GM12872 (cell line): Measurements from ENCODE around the gene C11orf68.

Experiments used
- TF ChIP-seq, protein P1 (sequence below): IDR thresholded peaks from 3 replicates; pipeline ENCODE4 v1.5.1; 2011; ENCODE audit warnings: low read depth, mild to moderate bottlenecking, low read length, moderate library complexity; ENCODE audit not compliant: insufficient read depth

Gene C11orf68

DNA sequence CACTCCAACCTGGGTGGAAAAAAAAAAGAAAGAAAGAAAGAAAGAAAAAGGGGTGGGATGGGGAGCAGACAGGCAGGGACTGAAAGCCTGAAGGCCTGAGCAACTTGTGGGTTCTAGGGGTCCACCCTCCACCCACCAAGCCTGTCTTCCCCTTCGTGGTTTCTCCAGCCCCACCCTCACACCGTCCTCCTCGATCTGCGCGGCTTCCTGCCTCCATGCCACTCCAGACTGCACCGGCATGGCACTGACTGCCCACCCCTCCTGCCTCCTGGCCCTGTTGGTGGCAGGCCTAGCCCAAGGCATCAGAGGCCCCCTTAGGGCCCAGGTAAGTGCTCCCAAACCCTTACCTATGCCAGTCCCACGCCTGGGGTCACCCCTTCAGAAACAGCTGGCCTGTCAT lies 39.2 kb downstream of the C11orf68 start, which contains the start of gene CTSW:
Gene CTSW (plus strand): TSS at position 221 of the 400 bp plus-strand sequence. CDS start 18 bp downstream, at position 239.
- TF ChIP-seq, protein P1, sequence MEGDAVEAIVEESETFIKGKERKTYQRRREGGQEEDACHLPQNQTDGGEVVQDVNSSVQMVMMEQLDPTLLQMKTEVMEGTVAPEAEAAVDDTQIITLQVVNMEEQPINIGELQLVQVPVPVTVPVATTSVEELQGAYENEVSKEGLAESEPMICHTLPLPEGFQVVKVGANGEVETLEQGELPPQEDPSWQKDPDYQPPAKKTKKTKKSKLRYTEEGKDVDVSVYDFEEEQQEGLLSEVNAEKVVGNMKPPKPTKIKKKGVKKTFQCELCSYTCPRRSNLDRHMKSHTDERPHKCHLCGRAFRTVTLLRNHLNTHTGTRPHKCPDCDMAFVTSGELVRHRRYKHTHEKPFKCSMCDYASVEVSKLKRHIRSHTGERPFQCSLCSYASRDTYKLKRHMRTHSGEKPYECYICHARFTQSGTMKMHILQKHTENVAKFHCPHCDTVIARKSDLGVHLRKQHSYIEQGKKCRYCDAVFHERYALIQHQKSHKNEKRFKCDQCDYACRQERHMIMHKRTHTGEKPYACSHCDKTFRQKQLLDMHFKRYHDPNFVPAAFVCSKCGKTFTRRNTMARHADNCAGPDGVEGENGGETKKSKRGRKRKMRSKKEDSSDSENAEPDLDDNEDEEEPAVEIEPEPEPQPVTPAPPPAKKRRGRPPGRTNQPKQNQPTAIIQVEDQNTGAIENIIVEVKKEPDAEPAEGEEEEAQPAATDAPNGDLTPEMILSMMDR, result no peak

DNA sequence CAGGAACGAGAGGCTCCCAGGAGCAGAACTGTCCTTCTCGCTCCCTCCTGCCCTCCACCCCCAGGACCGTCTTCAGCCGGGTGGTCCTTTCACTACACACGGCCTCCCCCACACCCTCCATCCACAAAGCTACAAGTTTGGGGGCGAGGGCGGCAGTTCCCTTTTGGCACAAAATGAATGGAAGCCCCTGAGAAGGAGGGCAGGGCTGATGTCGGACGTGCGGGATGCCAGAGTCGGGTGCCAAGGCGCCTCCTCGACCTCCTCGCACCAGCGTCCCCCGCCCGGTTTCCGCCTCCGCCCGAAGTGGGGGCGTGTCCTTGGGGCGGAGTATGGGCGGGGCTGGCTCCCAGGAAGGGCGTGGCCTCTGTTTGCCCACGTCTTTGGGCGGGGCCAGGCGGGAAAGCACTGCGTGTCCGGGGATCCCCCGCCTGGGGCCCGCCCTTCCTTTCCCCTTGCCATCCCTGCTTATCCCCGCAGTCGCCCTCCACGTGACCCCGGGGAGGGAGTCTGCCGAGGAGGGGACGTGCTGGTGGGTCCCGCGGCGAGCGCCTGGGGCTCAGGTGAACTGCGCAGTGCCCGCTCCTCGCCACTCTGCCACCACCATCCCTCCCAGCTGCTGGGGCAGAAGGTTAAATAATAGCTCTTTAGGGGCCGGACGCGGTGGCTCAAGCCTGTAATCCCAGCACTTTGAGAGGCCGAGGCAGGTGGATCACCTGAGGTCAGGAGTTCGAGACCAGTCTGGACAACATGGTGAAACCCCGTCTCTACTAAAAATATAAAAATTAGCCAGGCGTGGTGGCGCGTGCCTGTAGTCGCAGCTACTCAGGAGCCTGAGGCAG lies 45.3 kb downstream of the C11orf68 start:
- TF ChIP-seq, protein P1, result no peak

DNA sequence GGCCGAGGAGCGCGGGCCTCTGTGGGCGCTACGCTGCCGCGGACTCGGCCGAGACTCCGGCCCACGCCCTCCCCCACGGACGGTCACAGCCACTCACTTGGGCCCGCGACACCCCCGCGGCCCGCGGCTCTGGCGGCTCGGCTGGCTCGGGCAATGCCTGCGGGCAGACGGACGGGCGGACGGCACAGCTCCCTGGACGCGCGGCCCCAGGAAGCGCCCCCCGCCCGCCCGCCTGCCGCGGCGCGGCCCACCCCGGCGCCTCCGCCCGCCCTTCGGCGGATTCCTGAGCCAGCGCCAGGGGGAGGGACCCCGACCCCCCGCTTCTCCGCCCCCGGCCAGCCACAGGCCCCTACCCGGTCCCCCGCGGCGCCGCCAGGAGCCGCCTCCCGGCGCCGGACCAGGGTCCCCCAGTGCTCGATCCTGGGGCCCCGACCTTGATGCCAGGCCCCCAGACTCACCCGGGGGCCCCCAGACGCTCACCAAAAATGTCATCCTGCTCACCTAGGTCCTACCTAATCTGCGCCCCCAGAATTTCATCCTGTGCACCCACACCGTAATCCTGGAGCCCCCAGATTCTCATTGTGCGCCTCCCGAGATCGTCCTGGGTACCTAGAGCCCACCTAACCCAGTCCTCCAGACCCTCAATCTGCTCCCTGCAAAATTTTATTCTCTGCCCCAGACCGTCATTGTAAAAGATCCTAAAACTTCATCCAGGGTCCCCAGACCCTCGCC lies 46.1 kb downstream of the C11orf68 start, which contains the start of gene EFEMP2:
Gene EFEMP2 (minus strand): TSS at position 215 of the 732 bp plus-strand sequence. CDS start 446 bp downstream, outside the sequence.
- TF ChIP-seq, protein P1, result no peak

DNA sequence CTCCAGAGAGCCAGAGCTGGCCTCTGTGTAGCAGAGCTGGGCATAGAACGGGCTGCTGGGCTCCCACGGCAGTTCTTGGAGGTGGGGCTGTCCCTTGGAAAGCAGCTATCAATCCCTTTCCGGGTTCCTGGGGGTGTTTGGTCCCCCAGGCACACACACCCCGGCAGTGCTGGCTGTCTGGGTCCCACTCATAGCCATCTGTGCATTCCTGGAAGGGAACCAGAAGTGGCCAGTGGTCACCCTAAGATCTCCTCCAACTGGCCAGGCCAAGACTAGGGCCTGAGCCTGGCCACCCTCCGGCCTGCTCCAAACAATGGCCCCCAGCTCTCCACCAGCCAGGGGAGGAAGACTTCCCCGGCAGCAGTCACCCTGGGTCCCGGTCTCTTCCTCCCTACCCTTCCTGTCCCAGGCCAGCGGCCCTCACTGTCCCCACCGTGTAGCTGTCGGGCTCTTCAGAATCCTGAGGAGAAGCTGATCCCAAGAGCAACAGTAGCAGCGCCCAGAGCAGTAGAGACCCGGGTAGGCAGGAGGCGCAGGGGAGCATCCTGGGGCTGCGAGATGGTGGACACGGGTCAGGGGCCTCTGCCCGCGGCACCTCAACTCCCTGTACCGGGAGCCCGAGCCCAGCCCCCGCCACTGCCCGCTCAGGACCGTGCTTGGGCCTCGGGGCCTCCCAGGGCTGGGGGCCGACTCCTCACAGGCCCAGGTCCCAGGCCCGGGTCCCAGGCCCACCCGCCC lies 46.9 kb downstream of the C11orf68 start:
- TF ChIP-seq, protein P1, result no peak

DNA sequence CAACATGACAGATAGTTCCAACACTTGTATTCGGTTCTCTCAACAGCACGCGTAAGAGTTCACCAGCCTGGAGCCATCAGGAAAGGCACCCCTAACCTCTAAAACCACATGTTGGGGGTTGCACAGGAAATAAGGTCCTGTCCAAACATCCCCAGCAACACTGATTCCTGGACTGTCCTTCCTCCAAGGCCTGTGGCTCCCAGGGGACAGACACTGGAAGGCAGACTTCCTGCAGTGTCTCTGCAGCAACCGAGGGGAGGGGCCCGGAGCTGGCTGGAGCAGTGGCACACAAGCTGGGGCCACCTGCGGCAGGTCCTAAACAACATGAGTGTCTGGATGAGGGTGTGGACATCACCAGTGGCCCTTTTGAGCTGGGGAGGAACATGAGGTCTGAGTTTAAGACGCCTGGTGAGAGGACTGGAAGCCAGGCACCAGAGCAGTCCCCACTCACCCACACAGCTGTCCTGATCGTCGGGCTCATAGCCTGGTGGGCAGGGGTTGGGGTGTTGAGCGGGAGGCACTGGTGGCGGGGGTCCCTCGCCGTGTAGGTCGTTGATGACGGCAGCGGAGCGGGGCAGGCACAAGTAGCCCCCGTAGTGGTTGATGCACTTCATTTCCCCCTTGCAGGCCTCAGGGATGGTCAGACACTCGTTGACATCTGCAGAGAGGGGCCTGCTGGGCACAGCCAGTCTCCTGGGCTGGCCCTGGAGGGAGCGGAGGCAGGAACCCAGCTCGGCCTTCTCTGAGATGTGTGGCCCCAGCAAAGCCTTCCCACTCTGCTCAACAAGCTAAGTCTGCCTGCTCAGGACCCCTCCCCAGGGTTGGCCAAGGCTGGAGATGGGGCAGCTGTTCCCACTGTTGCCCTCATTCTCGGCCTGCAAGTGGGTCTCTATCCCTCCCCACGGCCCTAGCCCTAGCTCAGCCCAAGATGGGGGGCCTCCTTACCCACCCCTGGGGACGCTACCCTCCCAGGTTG lies 47.9 kb downstream of the C11orf68 start:
- TF ChIP-seq, protein P1, result no peak

DNA sequence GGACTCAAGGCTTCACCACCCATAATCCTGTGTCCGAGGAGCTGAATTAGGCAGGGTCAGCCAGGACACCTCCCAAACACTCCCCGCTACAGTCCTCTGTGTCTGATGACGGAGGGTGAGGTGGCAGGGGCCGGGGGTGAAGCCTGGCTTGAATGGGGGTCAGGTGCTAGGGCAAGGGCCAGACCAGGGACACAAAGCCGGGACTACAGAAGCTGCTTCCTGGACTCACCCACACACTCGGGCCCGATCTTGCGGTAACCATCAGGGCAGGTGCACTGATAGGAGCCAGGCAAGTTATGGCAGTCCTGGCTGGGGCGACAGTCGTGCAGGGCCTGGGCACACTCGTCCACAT lies 48.6 kb downstream of the C11orf68 start:
- TF ChIP-seq, protein P1, result no peak
